Liver (tissue), 3 donors: ENCODE results near the gene MPZL2.
A peak's percentile ranks its signal among the peaks of the same experiment; 100 is the strongest.

Experiments
- CTCF ChIP-seq: fragments of 150-350 bp; IDR thresholded peaks from 2 replicates; pipeline ENCODE4 v1.5.1; 2017; ENCODE audit warnings: improper control_type of control experiment, low read depth, low read length; ENCODE audit not compliant: missing input control
- GABPA ChIP-seq, 2 donors: IDR thresholded peaks in 1 of 2; conservative IDR thresholded peaks in 1 of 2; 2 replicates each; pipeline ENCODE4 v1.6.1; 2016; ENCODE audit warnings: antibody characterized with exemption in 2 of 2, mild to moderate bottlenecking in 1 of 2, moderate library complexity in 1 of 2
- MAX ChIP-seq: IDR thresholded peaks from 2 replicates; pipeline ENCODE4 v1.6.1; 2016; ENCODE audit warnings: antibody characterized with exemption
- RAD21 ChIP-seq, 2 donors: IDR thresholded peaks; 2 replicates each; pipeline ENCODE4 v1.6.1; 2016; ENCODE audit warnings: antibody characterized with exemption in 2 of 2, mild to moderate bottlenecking in 2 of 2
- SP1 ChIP-seq: IDR thresholded peaks from 2 replicates; pipeline ENCODE4 v1.6.1; 2018; ENCODE audit warnings: antibody characterized with exemption, mild to moderate bottlenecking
- donor health status: healthy.
- donor health status: healthy.

- no peak for TF ChIP-seq CTCF
- TF ChIP-seq MAX, result peak; percentile 45
- TF ChIP-seq SP1, result no peak
- TF ChIP-seq RAD21 (IDR thresholded peaks at IDR 0.05), result no peak
- TF ChIP-seq GABPA (IDR thresholded peaks at IDR 0.05 in 1 of 2, conservative IDR thresholded peaks at IDR 0.05 in 1 of 2), result peak; percentile 94 to 99
These were observed 12.0 kb downstream of the MPZL2 start, which contains the start of gene MPZL3 for GRCh38 chr11:118251858-118252652.
